Measurements from ENCODE around the gene MAP3K14. TPM values are rescaled to one million over a fixed set of nuclear protein-coding genes. Genes with fewer than 3 reads are reported as not detected.

Gene MAP3K14
- total and polyA plus RNA-seq, 2 experiments from 2014 or later: 1.3 to 2.9 TPM

- Histone ChIP-seq H3K27me3 (no peaks in the 10 kb centered on the region), H3K4me3 (no peak overlapping the region), H3K36me3 (peaks cover 10% of the 10 kb centered on the region), H3K4me1 (ENCODE audit: low read depth) (no peaks in the 10 kb centered on the region), H3K27ac (no peak overlapping the region), H3K9me3 (ENCODE audit: low read depth) (no peaks in the 10 kb centered on the region)
- peak; percentile 18 to 43 for DNase-seq (ENCODE audit: low read depth in 1 of 2, low spot score in 1 of 2)
- peak; percentile 58 for TF ChIP-seq CTCF (IDR thresholded peaks at IDR 0.05; ENCODE audit: low read depth, low read length)
Observed at GRCh38 chr17:45270828-45271418, 45.9 kb downstream of the MAP3K14 start.

GRCh38 chr17:45269912-45270311 lies 46.9 kb downstream of the MAP3K14 start:
- Histone ChIP-seq H3K9me3 (ENCODE audit: low read depth) (no peaks in the 10 kb centered on the region), H3K27ac (no peak overlapping the region), H3K27me3 (no peaks in the 10 kb centered on the region), H3K4me3 (no peak overlapping the region), H3K4me1 (ENCODE audit: low read depth) (no peaks in the 10 kb centered on the region), H3K36me3 (peaks cover 10% of the 10 kb centered on the region)
- DNase-seq (ENCODE audit: low read depth in 1 of 2, low spot score in 1 of 2): no peak
- no peak for TF ChIP-seq CTCF (IDR thresholded peaks at IDR 0.05; ENCODE audit: low read depth, low read length)

- no peak for DNase-seq (ENCODE audit: low read depth in 1 of 2, low spot score in 1 of 2)
- Histone ChIP-seq H3K36me3 (peaks cover 13% of the 10 kb centered on the region), H3K27ac (no peak overlapping the region), H3K4me1 (ENCODE audit: low read depth) (peaks cover 10% of the 10 kb centered on the region), H3K27me3 (no peaks in the 10 kb centered on the region), H3K9me3 (ENCODE audit: low read depth) (no peaks in the 10 kb centered on the region), H3K4me3 (no peak overlapping the region)
- no peak for TF ChIP-seq CTCF (IDR thresholded peaks at IDR 0.05; ENCODE audit: low read depth, low read length)
Observed at GRCh38 chr17:45267436-45268055, 49.3 kb downstream of the MAP3K14 start.

- no peak overlapping the region for H3K27ac ChIP-seq
- H3K27me3 ChIP-seq: no peaks in the 10 kb centered on the region
- H3K4me1 ChIP-seq (ENCODE audit: low read depth): peaks cover 10% of the 10 kb centered on the region
- no peak for DNase-seq (ENCODE audit: low read depth in 1 of 2, low spot score in 1 of 2)
- no peaks in the 10 kb centered on the region for H3K9me3 ChIP-seq (ENCODE audit: low read depth)
- no peak for TF ChIP-seq CTCF (IDR thresholded peaks at IDR 0.05; ENCODE audit: low read depth, low read length)
- peaks cover 13% of the 10 kb centered on the region for H3K36me3 ChIP-seq
- no peak overlapping the region for H3K4me3 ChIP-seq
Observed at GRCh38 chr17:45266372-45266926, 50.4 kb downstream of the MAP3K14 start.

- no peak overlapping the region for H3K27ac ChIP-seq
- H3K4me1 ChIP-seq (ENCODE audit: low read depth): peaks cover 10% of the 10 kb centered on the region
- H3K36me3 ChIP-seq: peaks cover 13% of the 10 kb centered on the region
- no peaks in the 10 kb centered on the region for H3K27me3 ChIP-seq
- no peak overlapping the region for H3K4me3 ChIP-seq
- no peak for TF ChIP-seq CTCF (IDR thresholded peaks at IDR 0.05; ENCODE audit: low read depth, low read length)
- DNase-seq (ENCODE audit: low read depth in 1 of 2, low spot score in 1 of 2): peak in 1 of 2 donors; percentile 74
- no peaks in the 10 kb centered on the region for H3K9me3 ChIP-seq (ENCODE audit: low read depth)
Observed at GRCh38 chr17:45265821-45266220, 51.0 kb downstream of the MAP3K14 start.

All from cardiac muscle cell (in vitro differentiated cells and primary cell).